Hematopoietic multipotent progenitor cell (in vitro differentiated cells): Measurements from ENCODE around the gene RPS27L. TPM values are rescaled to one million over a fixed set of nuclear protein-coding genes. Genes with fewer than 3 reads are reported as not detected.
"Not testable (repeated sequence)": the region's sequence is repeated elsewhere in the genome, so short reads cannot be mapped to it uniquely, and the experiment has no call there.

Experiments used
- DNase-seq, 3 donors: peaks; one replicate each; pipeline ENCODE4 v3.0.0-alpha.2; 2011 to 2015; ENCODE audit warnings: low read depth in 2 of 3, low spot score in 2 of 3
- total RNA-seq: library from RNA; depleted of rRNA; stranded (reverse); fragments of >200 nt; gene quantifications from one replicate; pipeline ENCODE4 v1.2.3, GENCODE V29; 2012

RPS27L gene
- total RNA-seq, 1 donor: 17.2 TPM

- no peak for DNase-seq
These were observed 52.5 kb downstream of the RPS27L start for GRCh38 chr15:63104727-63105126.

- DNase-seq: peak in 2 of 3 donors; percentile 18 to 70
These were observed 53.9 kb downstream of the RPS27L start for GRCh38 chr15:63103416-63103815.

- DNase-seq: not testable (repeated sequence)
These were observed 57.7 kb downstream of the RPS27L start for GRCh38 chr15:63099581-63099980.

- not testable (repeated sequence) for DNase-seq
These were observed 58.4 kb downstream of the RPS27L start for GRCh38 chr15:63098901-63099300.

Other genes starting within 250 kb of the RPS27L start
- gene TPM1, start 114.7 kb downstream of the RPS27L start, total RNA-seq: 35.5 TPM
- 7.3 TPM for gene LACTB, start 35.6 kb downstream of the RPS27L start, total RNA-seq
- gene RAB8B, start 32.1 kb upstream of the RPS27L start, total RNA-seq: 14.0 TPM
- gene APH1B, start 120.1 kb upstream of the RPS27L start, total RNA-seq: 20.5 TPM
- gene CA12, start 224.4 kb upstream of the RPS27L start, total RNA-seq: under 0.01 TPM